Adrenal gland (tissue), 12 donors: ENCODE measurements around the gene CFAP74. TPM values are rescaled to one million over a fixed set of nuclear protein-coding genes. Genes with fewer than 3 reads are reported as not detected.
A peak's percentile ranks its signal among the peaks of the same experiment; 100 is the strongest.

ENCODE experiments used
- DNase-seq, 7 donors: peaks; one replicate each; pipeline ENCODE4 v3.0.0-alpha.2; 2019 to 2020
- H3K27ac ChIP-seq, 5 donors: fragments of 200-600 bp; sonication (generic) in 4 of 5; 1 replicate in 3 of 5; 2 replicates in 2 of 5; pipeline versions ENCODE4 v1.5.1 to v1.8.0; 2016 to 2020; ENCODE audit warnings: mild to moderate bottlenecking in 1 of 5
- H3K27me3 ChIP-seq: fragments of 200-600 bp; 2 replicates; pipeline ENCODE4 v1.8.0; 2021
- H3K36me3 ChIP-seq, 2 donors: fragments of 200-600 bp; replicated peaks in 1 of 2; 1 replicate in 1 of 2; 2 replicates in 1 of 2; pipeline versions ENCODE4 v1.5.1 to v1.8.0; 2018 to 2022
- H3K4me1 ChIP-seq, 2 donors: fragments of 200-600 bp; replicated peaks in 1 of 2; 1 replicate in 1 of 2; 2 replicates in 1 of 2; pipeline versions ENCODE4 v1.5.1 to v1.8.0; 2018 to 2021
- H3K4me3 ChIP-seq, 4 donors: fragments of 200-600 bp; sonication (generic) in 3 of 4; one replicate each; pipeline ENCODE4 v1.5.1; 2016 to 2018
- H3K9me3 ChIP-seq, 3 donors: fragments of 200-600 bp; sonication (generic) in 1 of 3; replicated peaks in 1 of 3; 1 replicate in 2 of 3; 2 replicates in 1 of 3; pipeline versions ENCODE4 v1.5.1 to v1.8.0; 2016 to 2021
- CTCF ChIP-seq, 6 experiments: fragments of 450-650 bp in 4 of 6; fragments of 200-600 bp in 2 of 6; sonication (generic) in 1 of 6; IDR thresholded peaks; 1 replicate in 5 of 6; 2 replicates in 1 of 6; pipeline versions ENCODE4 v1.5.1 to v1.8.0; 2016 to 2021; ENCODE audit warnings: antibody characterized with exemption in 6 of 6, mild to moderate bottlenecking in 2 of 6, moderate library complexity in 1 of 6
- POLR2A ChIP-seq, 2 donors: fragments of 450-650 bp; IDR thresholded peaks; one replicate each; pipeline ENCODE4 v1.6.1; 2017; ENCODE audit warnings: antibody characterized with exemption in 2 of 2, mild to moderate bottlenecking in 2 of 2, moderate library complexity in 1 of 2
- WGBS, 4 donors: extraction: QIAGEN DNeasy Blood & Tissue Kit in 2 of 4; methylation state at CpG; one replicate each; pipeline versions ENCODE4 v1.1.5 to v1.1.7; 2013 to 2017; 5-methylcytosine and 5-hydroxymethylcytosine counted together
- intact Hi-C, 2 donors: fragments of 100-400 bp; cut with DNase I; formaldehyde crosslinking; loops; one replicate each; pipeline versions ENCODE4 v1.14.1 to v1.15.0; 2022 to 2023
- polyA plus RNA-seq, 3 donors: library from polyadenylated mRNA; stranded (reverse); fragments of 200-250 nt in 2 of 3; fragments of 350-450 nt in 1 of 3; fragmentation: Illumina TruSeq in 1 of 3; extraction: RNeasy Lipid Tissue Mini Kit (QIAGEN cat#74804) in 1 of 3; gene quantifications; one replicate each; pipeline ENCODE4 v1.2.3, GENCODE V29; 2013 to 2014
- total RNA-seq, 9 donors: library from RNA; depleted of rRNA in 4 of 9; stranded (reverse); fragments of >200 nt in 4 of 9; fragments of 120-200 nt in 1 of 9; fragmentation: NEBNext Ultra II Directional in 1 of 9; extraction: Animal tissue kit (Norgen Biotek cat#: 25700) in 1 of 9; gene quantifications; one replicate each; pipeline versions ENCODE4 v1.1.0 to v1.2.4, GENCODE V29; 2013 to 2023
- donor health status: healthy with polysubstance abuse.
- donor health status: Bipolar disorder and iron deficiency.
- donor health status: DM: yes; HTN: yes; CAD: no.
- donor health status: DM: no; HTN: no; CAD: no.
- donor health status: DM: no; HTN: no; CAD: no.
- donor health status: DM: yes; HTN: yes; CAD: no.

CFAP74 gene
- total and polyA plus RNA-seq, 12 donors, result 0.11 to 7.6 (median 2.8) TPM; not detected in 1

GRCh38 chr1:2046174-2046917 is 42.8 kb upstream of the CFAP74 start:
- TF ChIP-seq POLR2A (IDR thresholded peaks at IDR 0.05) (no peak), CTCF (IDR thresholded peaks at IDR 0.05) (peak; percentile 60 to 79 (median 72))
- Histone ChIP-seq H3K36me3 (no peaks in the 10 kb centered on the region), H3K27ac (no peak overlapping the region), H3K27me3 (no peaks in the 10 kb centered on the region), H3K4me3 (no peak overlapping the region), H3K9me3 (no peaks in the 10 kb centered on the region), H3K4me1 (peaks cover 9 to 28% of the 10 kb centered on the region in 2 donors)
- 31 to 38% (median 36%) methylated on average over 8 to 20 of the region's 20 CpGs for WGBS, 4 donors
- intact Hi-C loops, result loop anchor here in 1 of 2 donors (5.0 kb wide), 2 partner anchors 89 to 104 kb away; no protein-coding TSS in a partner anchor
- DNase-seq, result peak; percentile 63 to 82 (median 77)

GRCh38 chr1:2045468-2046173 is 42.0 kb upstream of the CFAP74 start:
- Histone ChIP-seq H3K9me3 (no peaks in the 10 kb centered on the region), H3K27ac (no peak overlapping the region), H3K4me3 (no peak overlapping the region), H3K36me3 (no peaks in the 10 kb centered on the region), H3K27me3 (no peaks in the 10 kb centered on the region), H3K4me1 (peaks cover 9 to 22% of the 10 kb centered on the region in 2 donors)
- TF ChIP-seq POLR2A (IDR thresholded peaks at IDR 0.05) (no peak), CTCF (IDR thresholded peaks at IDR 0.05) (no peak)
- intact Hi-C loops, result loop anchor here in 1 of 2 donors (5.0 kb wide), 2 partner anchors 88 to 103 kb away; no protein-coding TSS in a partner anchor
- whole genome bisulfite sequencing, 4 donors, result 55 to 66% (median 63%) methylated on average over 11 to 15 of the region's 15 CpGs
- no peak for DNase-seq

GRCh38 chr1:2044510-2045319 is 41.1 kb upstream of the CFAP74 start:
- Histone ChIP-seq H3K4me1 (peaks cover 8 to 20% of the 10 kb centered on the region in 2 donors), H3K27ac (no peak overlapping the region), H3K36me3 (no peaks in the 10 kb centered on the region), H3K9me3 (no peaks in the 10 kb centered on the region), H3K27me3 (no peaks in the 10 kb centered on the region), H3K4me3 (peak overlapping the region in 1 of 4 donors; percentile 26)
- 12 to 35% (median 17%) methylated on average over 8 to 75 of the region's 75 CpGs for WGBS, 4 donors
- DNase-seq, result peak; percentile 49 to 83 (median 73)
- intact Hi-C loops, result loop anchor here (5.0 kb wide), 2 partner anchors 87 to 102 kb away; no protein-coding TSS in a partner anchor
- TF ChIP-seq CTCF (IDR thresholded peaks at IDR 0.05), result peak; percentile 38 to 98 (median 78)
- TF ChIP-seq POLR2A (IDR thresholded peaks at IDR 0.05), result no peak
